ENCODE measurements around the gene RALGAPA1. TPM values are rescaled to one million over a fixed set of nuclear protein-coding genes. Genes with fewer than 3 reads are reported as not detected.
"Not testable (repeated sequence)": the region's sequence is repeated elsewhere in the genome, so short reads cannot be mapped to it uniquely, and the experiment has no call there.

RALGAPA1 gene
- total RNA-seq, 1 experiment from 2014 or later = 31.7 TPM

GRCh38 chr14:35783699-35784098, 25.4 kb downstream of the RALGAPA1 start (continued):
- TF ChIP-seq E2F4 (CRISPR knock-in tag; IDR thresholded peaks at IDR 0.05; ENCODE audit: borderline replicate concordance, low read depth) (no peak), SP1 (CRISPR knock-in tag; conservative IDR thresholded peaks at IDR 0.05) (no peak), SOX15 (CRISPR knock-in tag; IDR thresholded peaks at IDR 0.05) (no peak), NFYB (CRISPR knock-in tag; conservative IDR thresholded peaks at IDR 0.05; ENCODE audit: low read depth) (no peak), CREM (CRISPR knock-in tag; IDR thresholded peaks at IDR 0.05) (no peak), ZSCAN18 (CRISPR knock-in tag; IDR thresholded peaks at IDR 0.05) (no peak), FOXP4 (CRISPR knock-in tag; IDR thresholded peaks at IDR 0.05) (no peak), MXD4 (CRISPR knock-in tag; IDR thresholded peaks at IDR 0.05; ENCODE audit: borderline replicate concordance) (no peak)

- Mint-ChIP-seq H3K27me3 (ENCODE audit: low read depth) (no peaks in the 10 kb centered on the region), H3K9me3 (peaks cover 18% of the 10 kb centered on the region), H3K36me3 (no peaks in the 10 kb centered on the region), H3K4me3 (no peak overlapping the region), H3K27ac (no peak overlapping the region), H3K4me1 (no peaks in the 10 kb centered on the region)
- no peak for TF ChIP-seq FOXP1 (CRISPR knock-in tag; IDR thresholded peaks at IDR 0.05; ENCODE audit: borderline replicate concordance)
- no peak for TF ChIP-seq GRHL2 (CRISPR knock-in tag; IDR thresholded peaks at IDR 0.05; ENCODE audit: insufficient replicate concordance, severe bottlenecking)
- TF ChIP-seq HMGA2 (CRISPR knock-in tag; IDR thresholded peaks at IDR 0.05) = peak; percentile 93
- TF ChIP-seq ATF3 (CRISPR knock-in tag; conservative IDR thresholded peaks at IDR 0.05) = no peak
- ChIA-PET POLR2A (no interaction called here), CTCF (no interaction called here)
- ATAC-seq (no peak), DNase-seq (ENCODE audit: low spot score) (no peak)
Observed at GRCh38 chr14:35779368-35779767, 29.7 kb downstream of the RALGAPA1 start.

GRCh38 chr14:35777550-35777949, 31.5 kb downstream of the RALGAPA1 start:
- CTCF ChIA-PET; ATAC-seq; H3K4me3 Mint-ChIP-seq; H3K4me1 Mint-ChIP-seq; H3K36me3 Mint-ChIP-seq; DNase-seq (ENCODE audit: low spot score); H3K27me3 Mint-ChIP-seq (ENCODE audit: low read depth); H3K27ac Mint-ChIP-seq: not testable (repeated sequence)
- peaks cover 18% of the 10 kb centered on the region for H3K9me3 Mint-ChIP-seq
- POLR2A ChIA-PET = interaction anchor here (0.6 kb wide), 1 partner anchor 9 kb away, joined by 3 read pairs; no protein-coding TSS in a partner anchor
- TF ChIP-seq ZNF121 (CRISPR knock-in tag; IDR thresholded peaks at IDR 0.05) = peak; percentile 9; the same call in 1 of the 2 replicates

GRCh38 chr14:35776823-35777222, 32.3 kb downstream of the RALGAPA1 start:
- POLR2A ChIA-PET = interaction anchor here (0.6 kb wide), 1 partner anchor 10 kb away, joined by 3 read pairs; no protein-coding TSS in a partner anchor
- CTCF ChIA-PET = no interaction called here
- Mint-ChIP-seq H3K4me1 (no peaks in the 10 kb centered on the region), H3K4me3 (no peak overlapping the region), H3K27me3 (ENCODE audit: low read depth) (no peaks in the 10 kb centered on the region), H3K36me3 (no peaks in the 10 kb centered on the region), H3K27ac (no peak overlapping the region), H3K9me3 (peaks cover 18% of the 10 kb centered on the region)
- DNase-seq (ENCODE audit: low spot score) (no peak), ATAC-seq (no peak)
- no peak for TF ChIP-seq GTF2I (CRISPR knock-in tag; conservative IDR thresholded peaks at IDR 0.05)
- TF ChIP-seq PREB (CRISPR knock-in tag; IDR thresholded peaks at IDR 0.05; ENCODE audit: borderline replicate concordance) = no peak
- TF ChIP-seq E2F5 (CRISPR knock-in tag; IDR thresholded peaks at IDR 0.05) = no peak
- TF ChIP-seq SOX15 (CRISPR knock-in tag; IDR thresholded peaks at IDR 0.05) = no peak
- no peak for TF ChIP-seq NR1H2 (CRISPR knock-in tag; IDR thresholded peaks at IDR 0.05)
- no peak for TF ChIP-seq ZBTB21 (CRISPR knock-in tag; IDR thresholded peaks at IDR 0.05; ENCODE audit: borderline replicate concordance)
- TF ChIP-seq TP53 (CRISPR knock-in tag; IDR thresholded peaks at IDR 0.05) = no peak
- TF ChIP-seq ZBTB43 (CRISPR knock-in tag; IDR thresholded peaks at IDR 0.05) = no peak
- TF ChIP-seq EMX1 (CRISPR knock-in tag; IDR thresholded peaks at IDR 0.05) = no peak
- TF ChIP-seq CTCF (IDR thresholded peaks at IDR 0.05) = no peak

Measured in WTC11 (cell line).